Fibroblast of pulmonary artery (primary cell): ENCODE data around the gene CHD6.

Source experiments
- DNase-seq: peaks from one replicate; pipeline ENCODE4 v3.0.0-alpha.2; 2010; ENCODE audit warnings: low read depth
- H3K4me3 ChIP-seq: replicated peaks from 2 replicates; pipeline ENCODE4 v1.5.1; 2011; ENCODE audit warnings: low read depth, mild to moderate bottlenecking, control low read depth, low read length, moderate library complexity
- CTCF ChIP-seq: IDR thresholded peaks from 2 replicates; pipeline ENCODE4 v1.5.1; 2011; ENCODE audit warnings: mild to moderate bottlenecking, control low read depth, low read length, inconsistent platforms; ENCODE audit errors: missing control alignments

CHD6 gene

GRCh38 chr20:41412324-41413120, 205.7 kb downstream of the CHD6 start:
- TF ChIP-seq CTCF = no peak
- no peak overlapping the region for H3K4me3 ChIP-seq
- no peak for DNase-seq

- peak; percentile 44 for TF ChIP-seq CTCF
- DNase-seq = peak; percentile 55
- no peak overlapping the region for H3K4me3 ChIP-seq
Measured at GRCh38 chr20:41411391-41411847, 206.8 kb downstream of the CHD6 start.

- no peak for DNase-seq
- no peak overlapping the region for H3K4me3 ChIP-seq
- TF ChIP-seq CTCF = no peak
Measured at GRCh38 chr20:41408986-41409385, 209.2 kb downstream of the CHD6 start.

DNA sequence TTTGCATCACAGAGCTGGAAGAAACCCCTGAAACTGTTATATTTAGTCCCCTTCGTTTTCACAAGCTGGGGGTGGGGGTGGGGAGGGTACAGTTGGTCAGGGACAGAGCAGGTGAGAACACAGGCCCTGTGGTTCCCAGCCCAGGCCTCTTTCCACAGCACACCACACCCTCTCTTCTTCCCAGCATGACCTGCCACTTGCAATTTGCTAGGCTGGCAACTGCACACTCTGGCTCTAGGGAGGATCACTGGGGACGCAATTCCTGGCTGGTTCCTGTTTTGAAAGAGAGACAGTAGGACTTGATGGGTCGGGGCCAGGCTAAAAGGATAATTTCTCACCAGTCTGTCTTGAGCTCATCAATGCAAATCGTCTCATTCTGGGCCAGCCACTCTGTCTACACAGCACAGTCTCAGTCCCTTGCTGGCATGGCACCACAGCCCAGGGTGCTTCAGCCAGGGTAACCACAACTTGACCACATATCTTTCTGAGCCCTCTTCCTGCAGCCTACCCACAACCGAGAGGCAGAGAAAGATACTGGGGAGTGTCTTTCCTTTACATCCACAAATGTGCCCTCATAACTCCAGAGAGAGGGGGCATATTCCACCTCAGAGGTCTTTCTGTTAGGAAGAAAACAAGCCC, 209.9 kb downstream of the CHD6 start:
- TF ChIP-seq CTCF = no peak
- H3K4me3 ChIP-seq = no peak overlapping the region
- DNase-seq = no peak

GRCh38 chr20:41407607-41408006, 210.6 kb downstream of the CHD6 start:
- H3K4me3 ChIP-seq = no peak overlapping the region
- TF ChIP-seq CTCF = no peak
- no peak for DNase-seq

GRCh38 chr20:41406896-41407444, 211.2 kb downstream of the CHD6 start:
- no peak for TF ChIP-seq CTCF

More at GRCh38 chr20:41406896-41407444, 211.2 kb downstream of the CHD6 start:
- DNase-seq = no peak
- H3K4me3 ChIP-seq = no peak overlapping the region
